CD14-positive monocyte (primary cell): Measurements from ENCODE around the gene PRUNE1. TPM values are rescaled to one million over a fixed set of nuclear protein-coding genes. Genes with fewer than 3 reads are reported as not detected.
A peak's percentile ranks its signal among the peaks of the same experiment; 100 is the strongest.

Experiments
- DNase-seq, 3 donors: peaks; one replicate each; pipeline ENCODE4 v3.0.0-alpha.2; 2011 to 2022
- H2AFZ ChIP-seq: 2 replicates; pipeline ENCODE4 v1.6.0; 2012; ENCODE audit warnings: mild to moderate bottlenecking, low read depth, low read length, inconsistent platforms; ENCODE audit not compliant: insufficient read depth, poor library complexity, severe bottlenecking
- H3K27ac ChIP-seq, 2 donors: 1 replicate in 1 of 2; 2 replicates in 1 of 2; pipeline ENCODE4 v1.5.1; 2012 to 2013; ENCODE audit warnings: low read length in 2 of 2, control low read depth in 1 of 2, inconsistent platforms in 1 of 2, low read depth in 1 of 2, mild to moderate bottlenecking in 1 of 2
- H3K27me3 ChIP-seq, 2 donors: one replicate each; pipeline versions ENCODE4 v1.6.0 to v1.6.1; 2011 to 2013; ENCODE audit warnings: low read length in 2 of 2; ENCODE audit not compliant: control insufficient read depth in 2 of 2, insufficient read depth in 2 of 2
- H3K36me3 ChIP-seq, 2 donors: replicated peaks in 1 of 2; 1 replicate in 1 of 2; 2 replicates in 1 of 2; pipeline versions ENCODE4 v1.5.1 to v1.6.1; 2012 to 2013; ENCODE audit warnings: low read length in 2 of 2, control low read depth in 1 of 2, inconsistent platforms in 1 of 2, mild to moderate bottlenecking in 1 of 2; ENCODE audit not compliant: insufficient read depth in 2 of 2, control insufficient read depth in 1 of 2
- H3K4me1 ChIP-seq, 2 donors: 1 replicate in 1 of 2; 2 replicates in 1 of 2; pipeline versions ENCODE4 v1.5.1 to v1.6.1; 2012 to 2013; ENCODE audit warnings: low read length in 2 of 2, control low read depth in 1 of 2, inconsistent platforms in 1 of 2, mild to moderate bottlenecking in 1 of 2, moderate library complexity in 1 of 2; ENCODE audit not compliant: insufficient read depth in 2 of 2, control insufficient read depth in 1 of 2
- H3K4me2 ChIP-seq: replicated peaks from 2 replicates; pipeline ENCODE3; 2012; ENCODE audit warnings: low read length, moderate library complexity, mild to moderate bottlenecking; ENCODE audit not compliant: poor library complexity, severe bottlenecking; ENCODE audit errors: extremely low read depth
- H3K4me3 ChIP-seq, 3 experiments: fragments of 200-600 bp in 1 of 3; sonication (generic) in 1 of 3; replicated peaks in 1 of 3; 1 replicate in 2 of 3; 2 replicates in 1 of 3; pipeline ENCODE4 v1.5.1; 2011 to 2013; ENCODE audit warnings: low read length in 3 of 3, mild to moderate bottlenecking in 3 of 3, control low read depth in 2 of 3, low read depth in 2 of 3, inconsistent platforms in 1 of 3, moderate library complexity in 1 of 3
- H3K79me2 ChIP-seq: 2 replicates; pipeline ENCODE4 v1.6.0; 2012; ENCODE audit warnings: mild to moderate bottlenecking, control low read depth, inconsistent platforms, low read length, moderate library complexity; ENCODE audit not compliant: insufficient read depth
- H3K9ac ChIP-seq: 2 replicates; pipeline ENCODE4 v1.6.0; 2017; ENCODE audit warnings: low read length, mild to moderate bottlenecking; ENCODE audit not compliant: insufficient read depth, poor library complexity, severe bottlenecking
- H3K9me3 ChIP-seq, 2 donors: replicated peaks in 1 of 2; 1 replicate in 1 of 2; 2 replicates in 1 of 2; pipeline versions ENCODE4 v1.5.1 to v1.6.1; 2012 to 2013; ENCODE audit warnings: low read length in 2 of 2, control low read depth in 1 of 2; ENCODE audit not compliant: control insufficient read depth in 1 of 2, insufficient read depth in 1 of 2
- H4K20me1 ChIP-seq: 2 replicates; pipeline ENCODE4 v1.6.0; 2012; ENCODE audit warnings: mild to moderate bottlenecking, low read length, control low read depth, moderate library complexity; ENCODE audit not compliant: insufficient read depth
- H3K27ac Mint-ChIP-seq, 7 donors: one replicate each; pipeline ENCODE4 v1.8.0; 2020; ENCODE audit warnings: mild to moderate bottlenecking in 7 of 7, mixed read lengths in 7 of 7, moderate library complexity in 6 of 7, inconsistent platforms in 2 of 7
- H3K27me3 Mint-ChIP-seq, 3 donors: one replicate each; pipeline ENCODE4 v1.8.0; 2021 to 2022; ENCODE audit warnings: low read depth in 3 of 3, mild to moderate bottlenecking in 3 of 3, mixed read lengths in 3 of 3, moderate library complexity in 3 of 3, inconsistent platforms in 1 of 3
- H3K36me3 Mint-ChIP-seq, 2 donors: one replicate each; pipeline ENCODE4 v1.8.0; 2020; ENCODE audit warnings: mixed read lengths in 2 of 2, inconsistent platforms in 1 of 2, mild to moderate bottlenecking in 1 of 2
- H3K4me1 Mint-ChIP-seq: one replicate; pipeline ENCODE4 v1.8.0; 2020; ENCODE audit warnings: mild to moderate bottlenecking, mixed read lengths
- H3K4me3 Mint-ChIP-seq, 2 donors: one replicate each; pipeline ENCODE4 v1.8.0; 2020; ENCODE audit warnings: mild to moderate bottlenecking in 2 of 2, mixed read lengths in 2 of 2, moderate library complexity in 1 of 2
- H3K9me3 Mint-ChIP-seq, 7 donors: one replicate each; pipeline ENCODE4 v1.8.0; 2020 to 2022; ENCODE audit warnings: mixed read lengths in 7 of 7, mild to moderate bottlenecking in 6 of 7, moderate library complexity in 6 of 7, inconsistent platforms in 2 of 7
- CTCF ChIP-seq: fragments of 200-600 bp; IDR thresholded peaks from one replicate; pipeline ENCODE4 v1.8.0; 2022; ENCODE audit warnings: antibody characterized with exemption, mild to moderate bottlenecking
- WGBS: methylation state at CpG from one replicate; pipeline ENCODE4 v1.1.5; 2013; ENCODE audit warnings: missing lambda C conversion rate; ENCODE audit not compliant: insufficient coverage; 5-methylcytosine and 5-hydroxymethylcytosine counted together
- intact Hi-C, 2 donors: fragments of 100-400 bp; cut with micrococcal nuclease; formaldehyde crosslinking; loops; one replicate each; pipeline versions ENCODE4 v1.15.0 to v1.15.1; 2023
- polyA plus RNA-seq, 3 donors: library from polyadenylated mRNA; depleted of rRNA in 1 of 3; unstranded in 2 of 3; stranded (reverse) in 1 of 3; fragments of 300-500 nt in 2 of 3; fragments of >200 nt in 1 of 3; fragmentation: Illumina TruSeq in 2 of 3; gene quantifications; 1 replicate in 2 of 3; 2 replicates in 1 of 3; pipeline ENCODE4 v1.2.3, GENCODE V29; 2012 to 2021

The PRUNE1 gene
- polyA plus RNA-seq, 3 donors: 8.4 to 22.8 (median 22.6) TPM

GRCh38 chr1:151054971-151055547 lies 46.8 kb downstream of the PRUNE1 start:
- Mint-ChIP-seq H3K9me3 (no peaks in the 10 kb centered on the region), H3K4me1 (peaks cover 57% of the 10 kb centered on the region), H3K36me3 (peaks cover 66 to 77% of the 10 kb centered on the region in 2 donors), H3K4me3 (peak overlapping the region in 1 of 2 donors; percentile 24), H3K27me3 (peaks cover 2 to 4% (median 4%) of the 10 kb centered on the region in 3 donors), H3K27ac (peak overlapping the region in 6 of 7 donors; percentile 26 to 100 (median 79))
- peak overlapping the region in 1 of 3 experiments; percentile 99 for H3K4me3 ChIP-seq
- no peaks in the 10 kb centered on the region for H3K9me3 ChIP-seq
- H2AFZ ChIP-seq: no peak overlapping the region
- no peak for DNase-seq
- TF ChIP-seq CTCF: no peak
- 71% methylated on average over 1 of the region's 4 CpGs for WGBS
- H3K36me3 ChIP-seq: peaks cover 55 to 59% of the 10 kb centered on the region in 2 donors
- peak overlapping the region in 1 of 2 donors; percentile 94 for H3K27ac ChIP-seq
- peak overlapping the region; percentile 30 for H3K9ac ChIP-seq
- intact Hi-C loops: loop anchor here in 1 of 2 donors (5.0 kb wide), 2 partner anchors 33 to 48 kb away; partner anchors contain the start of genes MINDY1 and PRUNE1
- H3K79me2 ChIP-seq: peaks cover 63% of the 10 kb centered on the region
- H3K4me1 ChIP-seq: peaks cover 37 to 48% of the 10 kb centered on the region in 2 donors
- H3K27me3 ChIP-seq: no peaks in the 10 kb centered on the region
- H4K20me1 ChIP-seq: peaks cover 92% of the 10 kb centered on the region
- H3K4me2 ChIP-seq: peak overlapping the region; percentile 89

- H3K27me3 Mint-ChIP-seq: peaks cover 2 to 5% (median 4%) of the 10 kb centered on the region in 3 donors
- Histone ChIP-seq H3K9ac (peak overlapping the region; percentile 97), H3K27me3 (no peaks in the 10 kb centered on the region), H3K27ac (peak overlapping the region in 1 of 2 donors; percentile 94), H2AFZ (no peak overlapping the region), H3K4me2 (peak overlapping the region; percentile 89), H3K4me3 (peak overlapping the region; percentile 44 to 99 (median 99)), H3K4me1 (peaks cover 42 to 53% of the 10 kb centered on the region in 2 donors), H4K20me1 (peaks cover 87% of the 10 kb centered on the region), H3K9me3 (no peaks in the 10 kb centered on the region), H3K36me3 (peaks cover 55 to 59% of the 10 kb centered on the region in 2 donors), H3K79me2 (peaks cover 63% of the 10 kb centered on the region)
- peaks cover 62% of the 10 kb centered on the region for H3K4me1 Mint-ChIP-seq
- DNase-seq: no peak
- H3K9me3 Mint-ChIP-seq: no peaks in the 10 kb centered on the region
- peak overlapping the region in 6 of 7 donors; percentile 98 to 100 (median 99) for H3K27ac Mint-ChIP-seq
- no peak for TF ChIP-seq CTCF
- intact Hi-C loops: loop anchor here in 1 of 2 donors (5.0 kb wide), 2 partner anchors 33 to 48 kb away; partner anchors contain the start of genes MINDY1 and PRUNE1
- 100% methylated on average over 1 of the region's 2 CpGs for WGBS
- peaks cover 66 to 75% of the 10 kb centered on the region in 2 donors for H3K36me3 Mint-ChIP-seq
- peak overlapping the region; percentile 99 for H3K4me3 Mint-ChIP-seq
Measured at GRCh38 chr1:151055581-151055980, 47.3 kb downstream of the PRUNE1 start.
